SJSA1 (cell line): ENCODE measurements around the gene IFI30. TPM values are rescaled to one million over a fixed set of nuclear protein-coding genes. Genes with fewer than 3 reads are reported as not detected.

ENCODE experiments used
- DNase-seq, 2 experiments: peaks; one replicate each; pipeline ENCODE4 v3.0.0-alpha.2; 2015 to 2020; ENCODE audit warnings: low spot score in 2 of 2, low read depth in 1 of 2
- H3K27ac ChIP-seq: fragments of 250-450 bp; sonication (Bioruptor Pico); 2 replicates; pipeline ENCODE4 v1.5.1; 2020; ENCODE audit warnings: mild to moderate bottlenecking, moderate library complexity
- H3K27me3 ChIP-seq: fragments of 250-450 bp; sonication (Bioruptor Pico); replicated peaks from 2 replicates; pipeline ENCODE4 v1.5.1; 2020; ENCODE audit warnings: mild to moderate bottlenecking, moderate library complexity
- H3K36me3 ChIP-seq: fragments of 250-450 bp; sonication (Bioruptor Pico); 2 replicates; pipeline ENCODE4 v1.5.1; 2020; ENCODE audit warnings: mild to moderate bottlenecking
- H3K4me1 ChIP-seq: fragments of 250-450 bp; sonication (Bioruptor Pico); replicated peaks from 2 replicates; pipeline ENCODE4 v1.6.1; 2021; ENCODE audit warnings: mild to moderate bottlenecking
- H3K4me3 ChIP-seq: fragments of 250-450 bp; sonication (Bioruptor Pico); 2 replicates; pipeline ENCODE4 v1.5.1; 2020; ENCODE audit warnings: mild to moderate bottlenecking
- H3K9me3 ChIP-seq: fragments of 250-450 bp; sonication (Bioruptor Pico); replicated peaks from 2 replicates; pipeline ENCODE4 v1.5.1; 2020; ENCODE audit warnings: mild to moderate bottlenecking
- total RNA-seq: library from RNA; depleted of rRNA; stranded (reverse); fragments of >200 nt; shearing (Covaris generic); gene quantifications from 2 replicates; pipeline ENCODE4 v1.2.3, GENCODE V29; 2014

The IFI30 gene
- total RNA-seq, 1 experiment from 2014 or later, result 2.7 TPM

DNA sequence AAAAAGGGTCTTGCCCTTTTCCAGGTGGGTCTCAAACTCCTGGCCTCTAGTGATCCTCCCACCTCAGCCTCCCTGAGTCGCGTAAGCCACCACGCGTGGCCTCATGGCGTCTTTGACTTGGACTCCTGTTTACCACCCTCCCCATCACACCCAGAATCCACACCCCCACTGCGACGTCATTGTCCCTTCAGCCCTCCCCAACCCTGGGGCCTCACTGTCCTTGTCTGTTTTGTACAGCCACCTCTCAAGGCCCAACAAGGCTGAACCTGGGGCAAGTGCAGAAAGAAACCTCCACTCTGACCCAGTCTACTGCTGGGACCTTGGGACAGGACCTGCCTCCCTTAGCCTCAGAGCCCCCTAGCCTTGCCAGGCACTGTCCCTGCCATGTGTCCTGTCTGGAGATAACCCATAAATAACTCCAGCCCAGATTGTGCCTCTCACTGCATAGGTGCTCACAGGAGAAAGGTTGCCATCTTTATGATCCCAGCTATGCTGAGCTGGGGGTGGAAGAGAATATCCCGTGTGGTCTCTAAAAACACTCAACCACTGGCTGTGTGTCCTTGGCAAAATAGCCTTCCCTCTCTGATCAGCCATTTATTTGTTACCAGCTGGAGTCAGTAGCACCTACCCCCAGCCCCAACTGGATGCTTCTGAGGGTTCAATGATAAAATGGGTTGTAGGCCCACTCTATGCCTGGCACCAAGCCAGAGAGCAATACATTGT, 1.8 kb upstream of the IFI30 start:
- no peak for DNase-seq
- peaks cover 12% of the 10 kb centered on the region for H3K4me1 ChIP-seq
- no peak overlapping the region for H3K4me3 ChIP-seq
- no peak overlapping the region for H3K27ac ChIP-seq
- H3K27me3 ChIP-seq, result no peaks in the 10 kb centered on the region
- H3K36me3 ChIP-seq, result peaks cover 23% of the 10 kb centered on the region
- no peaks in the 10 kb centered on the region for H3K9me3 ChIP-seq

DNA sequence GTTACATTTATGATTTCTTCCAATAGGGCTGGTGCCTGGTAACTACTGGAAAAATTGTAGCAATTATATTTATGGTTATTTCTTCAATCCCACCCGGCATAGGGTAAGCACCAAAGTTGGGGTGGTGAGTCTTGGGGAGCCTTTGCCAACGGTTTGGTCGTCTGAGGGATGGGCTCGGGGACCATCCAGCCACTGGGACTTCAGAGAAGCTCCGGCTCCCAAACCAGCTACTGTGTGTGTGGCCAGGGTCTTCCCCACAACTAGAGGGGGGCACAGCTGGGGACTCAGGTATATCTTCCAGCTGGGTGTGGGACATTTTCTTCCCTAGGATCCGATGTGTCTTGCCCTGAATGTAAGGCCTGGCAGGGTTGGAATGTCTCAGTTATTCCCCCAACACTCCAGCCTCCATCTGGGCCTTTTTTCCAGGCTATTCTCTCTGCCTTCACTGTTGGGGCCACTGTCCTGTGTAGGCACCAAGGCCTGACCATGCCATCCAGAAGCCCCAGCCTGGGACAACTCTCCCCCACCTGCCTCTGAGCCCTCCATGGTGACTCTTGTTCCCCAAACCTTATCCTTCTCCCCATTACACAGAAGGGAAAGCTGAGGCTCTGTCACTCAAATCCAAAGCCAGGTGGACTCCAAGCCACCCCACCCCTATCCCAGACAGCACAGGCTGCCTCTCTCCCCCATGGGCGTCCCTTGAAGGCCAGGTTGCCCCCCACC, 1.1 kb upstream of the IFI30 start:
- Histone ChIP-seq H3K27me3 (no peaks in the 10 kb centered on the region), H3K27ac (no peak overlapping the region), H3K4me3 (no peak overlapping the region), H3K36me3 (peaks cover 19% of the 10 kb centered on the region), H3K4me1 (peaks cover 12% of the 10 kb centered on the region), H3K9me3 (no peaks in the 10 kb centered on the region)
- no peak for DNase-seq

- peaks cover 12% of the 10 kb centered on the region for H3K4me1 ChIP-seq
- H3K9me3 ChIP-seq, result no peaks in the 10 kb centered on the region
- no peak overlapping the region for H3K4me3 ChIP-seq
- no peaks in the 10 kb centered on the region for H3K27me3 ChIP-seq
- H3K27ac ChIP-seq, result no peak overlapping the region
- no peak for DNase-seq
- peaks cover 13% of the 10 kb centered on the region for H3K36me3 ChIP-seq
Observed at GRCh38 chr19:18173054-18173571, 500 bp upstream of the IFI30 start.

DNA sequence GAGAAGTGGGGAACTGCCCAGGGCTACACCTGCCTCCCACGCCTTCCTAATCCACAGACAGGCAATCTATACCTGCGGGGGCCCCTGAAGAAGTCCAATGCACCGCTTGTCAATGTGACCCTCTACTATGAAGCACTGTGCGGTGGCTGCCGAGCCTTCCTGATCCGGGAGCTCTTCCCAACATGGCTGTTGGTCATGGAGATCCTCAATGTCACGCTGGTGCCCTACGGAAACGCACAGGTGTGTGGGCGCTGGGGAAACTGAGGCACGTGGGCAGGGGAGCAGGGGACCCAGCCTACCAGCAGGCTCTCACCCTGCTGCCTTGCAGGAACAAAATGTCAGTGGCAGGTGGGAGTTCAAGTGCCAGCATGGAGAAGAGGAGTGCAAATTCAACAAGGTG, 1.4 kb downstream of the IFI30 start:
- DNase-seq, result no peak
- Histone ChIP-seq H3K36me3 (no peaks in the 10 kb centered on the region), H3K27ac (no peak overlapping the region), H3K27me3 (peaks cover 3% of the 10 kb centered on the region), H3K9me3 (no peaks in the 10 kb centered on the region), H3K4me1 (peaks cover 12% of the 10 kb centered on the region), H3K4me3 (no peak overlapping the region)

DNA sequence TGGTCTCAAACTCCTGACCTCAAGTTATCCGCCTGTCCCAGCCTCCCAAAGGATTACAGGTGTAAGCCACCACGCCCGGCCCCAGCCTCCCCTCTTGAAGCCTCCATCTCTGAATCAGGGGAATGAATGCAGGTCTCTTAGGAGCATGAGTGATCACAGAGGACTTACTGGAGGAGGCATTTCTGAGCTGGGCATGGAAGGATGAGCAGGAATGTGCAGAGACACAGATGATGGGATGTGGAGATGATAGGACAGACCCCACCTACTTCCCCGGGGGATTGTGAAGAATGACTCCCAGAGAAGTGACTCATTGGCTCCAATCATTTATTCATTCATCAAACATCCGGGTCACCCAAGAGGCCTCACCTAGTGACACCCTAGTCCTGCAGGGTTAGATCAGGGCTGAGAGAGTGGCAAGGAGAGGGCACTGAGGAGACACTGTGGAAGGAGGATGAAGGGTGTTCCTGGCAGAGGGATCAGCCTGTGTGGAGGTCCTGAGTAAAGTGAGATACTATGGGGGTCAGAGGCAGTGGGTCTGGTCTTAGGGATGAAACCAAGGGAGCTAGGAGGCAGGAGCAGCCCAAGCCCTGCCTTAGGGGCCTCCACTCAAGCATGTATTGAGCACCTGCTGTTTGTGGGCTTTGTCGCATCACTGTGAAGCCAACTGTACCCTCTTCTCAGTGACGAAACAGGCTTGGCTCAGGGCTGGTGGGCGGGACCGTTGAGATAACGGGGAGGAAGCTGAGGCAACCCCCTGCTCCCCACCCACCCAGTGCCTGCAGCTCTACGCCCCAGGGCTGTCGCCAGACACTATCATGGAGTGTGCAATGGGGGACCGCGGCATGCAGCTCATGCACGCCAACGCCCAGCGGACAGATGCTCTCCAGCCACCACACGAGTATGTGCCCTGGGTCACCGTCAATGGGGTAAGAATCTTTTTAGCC, 3.0 kb downstream of the IFI30 start:
- Histone ChIP-seq H3K9me3 (no peaks in the 10 kb centered on the region), H3K27ac (no peak overlapping the region), H3K4me1 (peaks cover 12% of the 10 kb centered on the region), H3K36me3 (no peaks in the 10 kb centered on the region), H3K4me3 (no peak overlapping the region), H3K27me3 (peaks cover 15% of the 10 kb centered on the region)
- no peak for DNase-seq

GRCh38 chr19:18179957-18180356, 6.3 kb downstream of the IFI30 start:
- no peaks in the 10 kb centered on the region for H3K9me3 ChIP-seq
- H3K36me3 ChIP-seq, result no peaks in the 10 kb centered on the region
- peaks cover 31% of the 10 kb centered on the region for H3K27me3 ChIP-seq
- no peak overlapping the region for H3K27ac ChIP-seq
- H3K4me1 ChIP-seq, result no peaks in the 10 kb centered on the region
- no peak overlapping the region for H3K4me3 ChIP-seq
- DNase-seq, result no peak

- Histone ChIP-seq H3K27ac (no peak overlapping the region), H3K4me1 (no peaks in the 10 kb centered on the region), H3K4me3 (no peak overlapping the region), H3K9me3 (no peaks in the 10 kb centered on the region), H3K27me3 (peaks cover 32% of the 10 kb centered on the region), H3K36me3 (no peaks in the 10 kb centered on the region)
- DNase-seq, result no peak
Observed at GRCh38 chr19:18183529-18183928, 9.9 kb downstream of the IFI30 start.

DNA sequence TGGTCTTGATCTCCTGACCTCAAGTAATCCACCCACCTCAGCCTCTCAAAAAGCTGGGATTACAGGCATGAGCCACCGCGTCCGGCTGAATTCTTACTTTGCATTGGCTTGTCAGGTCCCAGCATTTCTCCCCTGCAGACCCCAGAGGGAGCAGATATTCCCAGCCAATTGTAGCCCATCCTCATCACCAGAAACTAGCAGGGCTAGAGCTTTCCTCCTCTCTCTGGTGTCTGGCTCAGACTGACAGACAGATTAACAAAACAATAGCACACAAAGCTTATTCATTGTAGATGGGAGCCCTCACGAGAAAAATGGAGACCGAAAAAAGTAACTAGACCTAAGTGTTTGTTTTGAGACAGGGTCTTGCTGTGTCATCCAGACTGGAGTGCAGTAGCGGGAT, 11.9 kb downstream of the IFI30 start:
- Histone ChIP-seq H3K4me1 (no peaks in the 10 kb centered on the region), H3K27me3 (peaks cover 24% of the 10 kb centered on the region), H3K27ac (no peak overlapping the region), H3K36me3 (no peaks in the 10 kb centered on the region), H3K4me3 (no peak overlapping the region), H3K9me3 (no peaks in the 10 kb centered on the region)
- DNase-seq, result no peak

DNA sequence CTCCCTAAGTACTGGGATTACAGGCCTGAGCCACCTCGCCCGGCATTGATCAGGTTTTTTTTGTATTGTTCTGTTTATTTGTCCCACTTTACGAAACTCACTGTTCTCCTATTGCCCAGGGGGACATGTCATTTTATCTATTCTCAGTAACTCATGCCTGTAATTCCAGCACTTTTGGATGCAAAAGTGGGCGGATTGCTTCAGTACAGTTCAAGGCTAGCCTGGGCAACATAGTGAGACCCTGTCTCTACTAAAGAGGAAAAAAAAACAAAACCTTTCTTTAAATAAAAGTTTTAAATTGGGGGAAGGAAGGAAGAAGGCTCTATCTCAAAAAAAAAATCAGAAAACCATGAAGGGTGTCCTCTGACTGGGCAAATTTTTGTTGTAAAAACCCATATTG, 16.7 kb downstream of the IFI30 start:
- no peak overlapping the region for H3K4me3 ChIP-seq
- peaks cover 3% of the 10 kb centered on the region; the same call in 1 of the 2 replicates for H3K36me3 ChIP-seq
- peaks cover 9% of the 10 kb centered on the region for H3K4me1 ChIP-seq
- no peak for DNase-seq
- no peaks in the 10 kb centered on the region for H3K9me3 ChIP-seq
- no peak overlapping the region for H3K27ac ChIP-seq
- H3K27me3 ChIP-seq, result no peaks in the 10 kb centered on the region; the same call in 1 of the 2 replicates

GRCh38 chr19:18191640-18192062, 18.0 kb downstream of the IFI30 start:
- peak overlapping the region; percentile 38 for H3K4me3 ChIP-seq
- H3K27me3 ChIP-seq, result no peaks in the 10 kb centered on the region
- no peak for DNase-seq
- no peaks in the 10 kb centered on the region for H3K9me3 ChIP-seq
- peaks cover 9% of the 10 kb centered on the region for H3K36me3 ChIP-seq
- peaks cover 9% of the 10 kb centered on the region for H3K4me1 ChIP-seq
- H3K27ac ChIP-seq, result no peak overlapping the region

- Histone ChIP-seq H3K27me3 (no peaks in the 10 kb centered on the region), H3K9me3 (no peaks in the 10 kb centered on the region), H3K27ac (peak within 1 kb of the TSS; percentile 10), H3K36me3 (peaks cover 9% of the 10 kb centered on the region), H3K4me1 (peaks cover 9% of the 10 kb centered on the region), H3K4me3 (peak within 1 kb of the TSS; percentile 77)
- peak; percentile 99 for DNase-seq
Observed at GRCh38 chr19:18192673-18193387, 19.2 kb downstream of the IFI30 start, which contains the start of gene MPV17L2. TSS of gene MPV17L2 (plus strand) at chr19:18193218. CDS start at chr19:18193282, 64 bp downstream.

DNA sequence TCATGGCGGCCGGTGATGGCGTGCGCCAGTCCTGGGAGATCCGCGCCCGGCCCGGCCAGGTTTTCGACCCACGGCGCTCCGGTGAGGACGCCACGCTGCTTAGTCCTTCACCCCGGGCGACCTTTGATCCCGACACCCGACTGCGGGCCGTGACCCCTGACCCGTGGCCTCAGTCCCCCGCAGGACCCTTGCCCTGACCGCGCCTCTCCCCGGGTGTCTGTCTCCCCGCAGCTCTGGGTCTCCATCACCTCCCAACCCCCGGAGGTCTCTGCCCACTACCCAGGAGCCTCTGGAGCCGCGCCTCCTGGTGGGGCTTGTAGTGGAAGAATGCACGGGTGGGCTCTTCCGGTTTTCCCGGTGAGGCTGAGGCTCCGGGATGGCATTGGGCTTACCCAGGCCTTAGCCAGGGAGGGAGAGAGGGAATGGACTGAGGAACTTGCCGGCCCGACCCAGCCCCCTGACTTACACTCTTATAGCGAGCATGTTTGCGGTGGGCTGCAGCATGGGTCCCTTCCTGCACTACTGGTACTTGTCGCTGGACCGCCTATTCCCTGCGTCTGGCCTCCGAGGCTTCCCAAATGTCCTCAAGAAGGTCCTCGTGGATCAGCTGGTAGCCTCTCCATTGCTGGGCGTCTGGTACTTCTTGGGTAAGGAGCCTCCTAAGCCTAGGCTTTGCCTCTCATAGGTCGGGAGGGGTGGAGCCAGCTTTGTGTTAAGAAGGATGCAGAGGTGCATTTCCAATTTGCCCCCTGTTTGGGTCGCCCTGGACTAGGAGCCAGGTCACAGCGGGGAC, 20.0 kb downstream of the IFI30 start:
- Histone ChIP-seq H3K27ac (0 out of 2 replicates have a peak overlapping the region, but pooled peaks have one; percentile 9), H3K9me3 (no peaks in the 10 kb centered on the region), H3K4me3 (peak overlapping the region; percentile 77), H3K27me3 (no peaks in the 10 kb centered on the region), H3K36me3 (peaks cover 9% of the 10 kb centered on the region), H3K4me1 (peaks cover 9% of the 10 kb centered on the region)
- DNase-seq, result peak in 1 of 2 experiments; percentile 29
